ENCODE data around the gene HOXA4.

HOXA4 gene

GRCh38 chr7:27131390-27131819, 848 bp upstream of the HOXA4 start:
- DNase-seq = no peak

GRCh38 chr7:27129729-27130539, 623 bp downstream of the HOXA4 start:
- DNase-seq = no peak

GRCh38 chr7:27128776-27129728, 1.5 kb downstream of the HOXA4 start:
- DNase-seq = no peak

GRCh38 chr7:27128034-27128433, 2.5 kb downstream of the HOXA4 start:
- no peak for DNase-seq

GRCh38 chr7:27126596-27127327, 3.8 kb downstream of the HOXA4 start:
- DNase-seq = no peak

GRCh38 chr7:27125986-27126394, 4.6 kb downstream of the HOXA4 start:
- no peak for DNase-seq

GRCh38 chr7:27124902-27125689, 5.5 kb downstream of the HOXA4 start:
- no peak for DNase-seq

- DNase-seq = no peak
Observed at GRCh38 chr7:27124096-27124901, 6.3 kb downstream of the HOXA4 start.

- DNase-seq = no peak
Observed at GRCh38 chr7:27123477-27124053, 7.0 kb downstream of the HOXA4 start.

GRCh38 chr7:27123007-27123476, 7.5 kb downstream of the HOXA4 start:
- no peak for DNase-seq

GRCh38 chr7:27122077-27122910, 8.3 kb downstream of the HOXA4 start:
- no peak for DNase-seq

GRCh38 chr7:27121684-27122076, 8.9 kb downstream of the HOXA4 start:
- no peak for DNase-seq

GRCh38 chr7:27119412-27119911, 11.1 kb downstream of the HOXA4 start:
- no peak for DNase-seq

- DNase-seq = no peak
Observed at GRCh38 chr7:27118580-27118979, 12.0 kb downstream of the HOXA4 start.

- DNase-seq = no peak
Observed at GRCh38 chr7:27117887-27118491, 12.6 kb downstream of the HOXA4 start.

- DNase-seq = no peak
Observed at GRCh38 chr7:27116962-27117886, 13.3 kb downstream of the HOXA4 start.

GRCh38 chr7:27116031-27116961, 14.3 kb downstream of the HOXA4 start:
- DNase-seq = no peak

Data from NCI-H510A (cell line).